ENCODE results near the gene UBA1. TPM values are rescaled to one million over a fixed set of nuclear protein-coding genes. Genes with fewer than 3 reads are reported as not detected.
A peak's percentile ranks its signal among the peaks of the same experiment; 100 is the strongest.

UBA1 gene
- total RNA-seq, 1 donor from 2014 or later = 350 TPM

GRCh38 chrX:47158131-47158530 is 35.5 kb upstream of the UBA1 start:
- H3K27me3 Mint-ChIP-seq (ENCODE audit: low read depth) = no peaks in the 10 kb centered on the region
- H3K27ac Mint-ChIP-seq = no peak overlapping the region
- no peak for DNase-seq (ENCODE audit: low spot score in 2 of 2, unreplicated experiment in 2 of 2)
- H3K36me3 Mint-ChIP-seq = peaks cover 22% of the 10 kb centered on the region
- no peak for TF ChIP-seq CTCF (IDR thresholded peaks at IDR 0.05; ENCODE audit: unreplicated experiment)
- H3K9me3 Mint-ChIP-seq = peaks cover 22% of the 10 kb centered on the region
- H3K4me3 Mint-ChIP-seq = no peak overlapping the region
- H3K4me1 Mint-ChIP-seq = no peaks in the 10 kb centered on the region

GRCh38 chrX:47158781-47159180 is 34.8 kb upstream of the UBA1 start:
- no peak overlapping the region for H3K4me3 Mint-ChIP-seq
- no peaks in the 10 kb centered on the region for H3K4me1 Mint-ChIP-seq
- no peak for DNase-seq (ENCODE audit: low spot score in 2 of 2, unreplicated experiment in 2 of 2)
- peaks cover 24% of the 10 kb centered on the region for H3K36me3 Mint-ChIP-seq
- no peaks in the 10 kb centered on the region for H3K27me3 Mint-ChIP-seq (ENCODE audit: low read depth)
- TF ChIP-seq CTCF (IDR thresholded peaks at IDR 0.05; ENCODE audit: unreplicated experiment) = no peak
- H3K9me3 Mint-ChIP-seq = peaks cover 22% of the 10 kb centered on the region
- H3K27ac Mint-ChIP-seq = no peak overlapping the region

GRCh38 chrX:47160781-47161180 is 32.8 kb upstream of the UBA1 start:
- DNase-seq (ENCODE audit: low spot score in 2 of 2, unreplicated experiment in 2 of 2) = no peak
- Mint-ChIP-seq H3K27me3 (ENCODE audit: low read depth) (no peaks in the 10 kb centered on the region), H3K27ac (no peak overlapping the region), H3K4me1 (no peaks in the 10 kb centered on the region), H3K36me3 (peaks cover 32% of the 10 kb centered on the region), H3K9me3 (peaks cover 30% of the 10 kb centered on the region), H3K4me3 (no peak overlapping the region)
- TF ChIP-seq CTCF (IDR thresholded peaks at IDR 0.05; ENCODE audit: unreplicated experiment) = no peak

- TF ChIP-seq CTCF (IDR thresholded peaks at IDR 0.05; ENCODE audit: unreplicated experiment) = no peak
- no peak for DNase-seq (ENCODE audit: low spot score in 2 of 2, unreplicated experiment in 2 of 2)
- Mint-ChIP-seq H3K4me3 (no peak overlapping the region), H3K36me3 (peaks cover 24% of the 10 kb centered on the region), H3K27ac (no peak overlapping the region), H3K4me1 (no peaks in the 10 kb centered on the region), H3K9me3 (peaks cover 30% of the 10 kb centered on the region), H3K27me3 (ENCODE audit: low read depth) (no peaks in the 10 kb centered on the region)
Observed at GRCh38 chrX:47162927-47163583, 30.6 kb upstream of the UBA1 start.

- H3K4me3 Mint-ChIP-seq = no peak overlapping the region
- H3K27me3 Mint-ChIP-seq (ENCODE audit: low read depth) = no peaks in the 10 kb centered on the region
- DNase-seq (ENCODE audit: low spot score in 2 of 2, unreplicated experiment in 2 of 2) = peak in 1 of 2 experiments; percentile 0
- TF ChIP-seq CTCF (IDR thresholded peaks at IDR 0.05; ENCODE audit: unreplicated experiment) = no peak
- no peak overlapping the region for H3K27ac Mint-ChIP-seq
- H3K4me1 Mint-ChIP-seq = no peaks in the 10 kb centered on the region
- H3K36me3 Mint-ChIP-seq = peaks cover 24% of the 10 kb centered on the region
- H3K9me3 Mint-ChIP-seq = peaks cover 30% of the 10 kb centered on the region
Observed at GRCh38 chrX:47164420-47164819, 29.2 kb upstream of the UBA1 start.
